SK-N-SH (cell line): Measurements from ENCODE around the gene AGBL3. TPM values are rescaled to one million over a fixed set of nuclear protein-coding genes. Genes with fewer than 3 reads are reported as not detected.

Source experiments
- CTCF ChIA-PET: fragments of 300-600, 350-600 bp; formaldehyde crosslinking; extraction: SDS; loops from one replicate; lab custom pipeline; 2021; lab: Yijun Ruan, JAX
- POLR2A ChIA-PET: fragments of 350-600 bp; sonication (Branson Sonifier 250); formaldehyde crosslinking; extraction: SDS; loops from one replicate; lab custom pipeline; 2020; ENCODE audit warnings: antibody characterized with exemption, inconsistent platforms; lab: Yijun Ruan, JAX
- DNase-seq: peaks from one replicate; pipeline ENCODE4 v3.0.0; 2012
- H2AFZ ChIP-seq: fragments of 200-600 bp; sonication (generic); 2 replicates; pipeline ENCODE4 v1.8.1; 2016; ENCODE audit warnings: antibody characterized with exemption, mild to moderate bottlenecking, low read depth
- H3F3A ChIP-seq: fragments of 200-600 bp; sonication (generic); replicated peaks from 2 replicates; pipeline ENCODE3; 2016; ENCODE audit warnings: antibody characterized with exemption, mild to moderate bottlenecking; ENCODE audit not compliant: insufficient read depth
- H3K27ac ChIP-seq, 2 experiments: fragments of 200-500 bp in 1 of 2; fragments of 200-600 bp in 1 of 2; sonication (Bioruptor generic) in 1 of 2; sonication (generic), shearing (Covaris generic) in 1 of 2; 2 replicates each; pipeline versions ENCODE4 v1.5.1 to v1.6.1; 2014 to 2016; ENCODE audit warnings: low read depth in 2 of 2, inconsistent platforms in 1 of 2, low read length in 1 of 2, mild to moderate bottlenecking in 1 of 2, mixed read lengths in 1 of 2
- H3K27me3 ChIP-seq: fragments of 200-600 bp; sonication (generic), shearing (Covaris generic); 2 replicates; pipeline ENCODE4 v1.6.1; 2016; ENCODE audit warnings: mixed run types; ENCODE audit not compliant: insufficient read depth
- H3K36me3 ChIP-seq, 2 experiments: fragments of 200-500 bp in 1 of 2; fragments of 200-600 bp in 1 of 2; sonication (Bioruptor generic) in 1 of 2; sonication (generic) in 1 of 2; replicated peaks in 1 of 2; 2 replicates each; pipeline versions ENCODE3 to v1.5.1; 2014 to 2016; ENCODE audit warnings: low read length in 1 of 2, mild to moderate bottlenecking in 1 of 2; ENCODE audit not compliant: insufficient read depth in 2 of 2, control insufficient read depth in 1 of 2
- H3K4me1 ChIP-seq, 2 experiments: fragments of 200-500 bp in 1 of 2; fragments of 200-600 bp in 1 of 2; sonication (Bioruptor generic) in 1 of 2; sonication (generic), shearing (Covaris generic) in 1 of 2; 2 replicates each; pipeline versions ENCODE4 v1.5.1 to v1.6.1; 2014 to 2016; ENCODE audit warnings: low read depth in 1 of 2, low read length in 1 of 2, mixed run types in 1 of 2; ENCODE audit not compliant: insufficient read depth in 2 of 2, control insufficient read depth in 1 of 2
- H3K4me2 ChIP-seq: fragments of 200-600 bp; sonication (generic), shearing (Covaris generic); 2 replicates; pipeline ENCODE4 v1.6.1; 2017; ENCODE audit warnings: mixed run types
- H3K4me3 ChIP-seq, 2 experiments: fragments of 200-500 bp in 1 of 2; fragments of 200-600 bp in 1 of 2; sonication (Bioruptor generic) in 1 of 2; sonication (generic), shearing (Covaris generic) in 1 of 2; 2 replicates each; pipeline versions ENCODE4 v1.5.1 to v1.8.1; 2014 to 2016; ENCODE audit warnings: low read depth in 2 of 2, inconsistent platforms in 1 of 2, low read length in 1 of 2, mild to moderate bottlenecking in 1 of 2, mixed read lengths in 1 of 2, moderate library complexity in 1 of 2
- H3K79me2 ChIP-seq: fragments of 200-600 bp; sonication (generic); 2 replicates; pipeline ENCODE4 v1.8.1; 2017; ENCODE audit warnings: mild to moderate bottlenecking; ENCODE audit not compliant: insufficient read depth
- H3K9ac ChIP-seq: fragments of 200-600 bp; sonication (generic); 2 replicates; pipeline ENCODE4 v1.6.1; 2017; ENCODE audit warnings: mixed run types
- H3K9me2 ChIP-seq: fragments of 200-600 bp; sonication (generic); 2 replicates; pipeline ENCODE4 v1.6.1; 2017; ENCODE audit warnings: mixed run types
- H3K9me3 ChIP-seq: fragments of 200-600 bp; sonication (generic); 2 replicates; pipeline ENCODE4 v1.6.1; 2017; ENCODE audit warnings: mixed run types, mild to moderate bottlenecking, moderate library complexity
- H4K20me1 ChIP-seq: fragments of 200-600 bp; sonication (generic); 2 replicates; pipeline ENCODE4 v1.6.1; 2017; ENCODE audit warnings: mild to moderate bottlenecking, mixed run types; ENCODE audit not compliant: insufficient read depth
- CHD2 ChIP-seq: fragments of 150-350 bp; IDR thresholded peaks from 2 replicates; pipeline ENCODE4 v1.6.1; 2018; ENCODE audit warnings: low read length; ENCODE audit not compliant: partially characterized antibody
- ELF1 ChIP-seq: IDR thresholded peaks from 2 replicates; pipeline ENCODE4 v1.4.0; 2012
- EP300 ChIP-seq, 2 experiments: IDR thresholded peaks; 2 replicates each; pipeline versions ENCODE4 v1.4.0 to v1.6.1; 2012; ENCODE audit warnings: borderline replicate concordance in 1 of 2, low read depth in 1 of 2, low read length in 1 of 2
- EZH2phosphoT487 ChIP-seq: fragments of 200-600 bp; sonication (generic); IDR thresholded peaks from 2 replicates; pipeline ENCODE4 v1.6.1; 2017; ENCODE audit warnings: low read depth, mixed run types, mild to moderate bottlenecking, antibody characterized with exemption, moderate library complexity, borderline replicate concordance
- FOSL2 ChIP-seq: IDR thresholded peaks from 2 replicates; pipeline ENCODE4 v1.4.0; 2012; ENCODE audit warnings: low read depth, mild to moderate bottlenecking, moderate library complexity, borderline replicate concordance
- FOXM1 ChIP-seq: IDR thresholded peaks from 2 replicates; pipeline ENCODE4 v1.4.0; 2012; ENCODE audit warnings: low read depth, mild to moderate bottlenecking
- GATA2 ChIP-seq: sonication (generic); formaldehyde crosslinking; IDR thresholded peaks from 2 replicates; pipeline ENCODE4 v1.5.0; 2020; ENCODE audit warnings: mild to moderate bottlenecking, missing genetic modification reagents
- JUND ChIP-seq: IDR thresholded peaks from 2 replicates; pipeline ENCODE4 v1.4.0; 2012
- MXI1 ChIP-seq: IDR thresholded peaks from 2 replicates; pipeline ENCODE4 v1.6.1; 2012; ENCODE audit warnings: mild to moderate bottlenecking, low read depth, low read length, improper control_type of control experiment
- NFIC ChIP-seq: IDR thresholded peaks from 2 replicates; pipeline ENCODE4 v1.4.0; 2012; ENCODE audit warnings: borderline replicate concordance
- POLR2AphosphoS5 ChIP-seq: IDR thresholded peaks from 2 replicates; pipeline ENCODE4 v1.6.1; 2012; ENCODE audit warnings: low read depth, low read length
- RAD21 ChIP-seq: IDR thresholded peaks from 2 replicates; pipeline ENCODE4 v1.6.1; 2012; ENCODE audit warnings: mild to moderate bottlenecking, low read length
- RCOR1 ChIP-seq: fragments of 150-350 bp; IDR thresholded peaks from 2 replicates; pipeline ENCODE4 v1.6.1; 2017; ENCODE audit warnings: antibody characterized with exemption, low read length
- RFX5 ChIP-seq: IDR thresholded peaks from 2 replicates; pipeline ENCODE4 v1.6.1; 2012; ENCODE audit warnings: mild to moderate bottlenecking, improper control_type of control experiment, low read length
- SIN3A ChIP-seq: IDR thresholded peaks from 2 replicates; pipeline ENCODE4 v1.6.1; 2012; ENCODE audit warnings: low read depth, mild to moderate bottlenecking, low read length, moderate library complexity, borderline replicate concordance
- TCF12 ChIP-seq: IDR thresholded peaks from 2 replicates; pipeline ENCODE4 v1.4.0; 2012
- YY1 ChIP-seq: IDR thresholded peaks from 2 replicates; pipeline ENCODE4 v1.4.0; 2012; ENCODE audit warnings: low read depth, mild to moderate bottlenecking
- WGBS: methylation state at CpG from one replicate; pipeline ENCODE4 v1.1.6; 2017; ENCODE audit warnings: low lambda C conversion rate; 5-methylcytosine and 5-hydroxymethylcytosine counted together
- polyA plus RNA-seq, 3 experiments: library from polyadenylated mRNA; depleted of rRNA; stranded (reverse); fragments of >200 nt; gene quantifications; 2 replicates each; pipeline ENCODE4 v1.2.3, GENCODE V29; 2012
- TF ChIP-seq, protein P1 (sequence below): IDR thresholded peaks from 2 replicates; pipeline ENCODE4 v1.6.1; 2012; ENCODE audit warnings: mild to moderate bottlenecking, low read depth, low read length, moderate library complexity

AGBL3 gene
- polyA plus RNA-seq, 1 of the 3 experiments (the other 2 are of a cell fraction) = 0.35 TPM

DNA sequence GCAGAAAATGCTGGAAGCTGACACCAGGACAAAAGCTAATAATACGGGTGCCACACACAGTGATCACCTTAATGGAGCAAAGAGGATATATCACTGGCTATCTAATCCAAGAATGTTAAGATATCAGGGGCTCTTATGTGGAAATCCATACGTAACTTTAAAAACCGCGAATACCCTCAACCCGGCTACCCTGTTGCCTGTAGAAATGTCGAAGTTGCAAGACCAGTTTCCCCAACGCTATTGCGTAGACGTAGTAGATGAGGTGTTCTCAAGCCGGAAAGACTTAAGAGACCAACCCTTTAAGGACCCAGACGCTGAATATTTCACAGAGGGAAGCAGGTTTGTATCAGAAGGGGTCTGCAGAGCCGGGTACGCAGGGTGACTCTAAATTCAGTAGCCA lies 192.1 kb downstream of the AGBL3 start:
- no peak overlapping the region for H3K4me2 ChIP-seq
- H2AFZ ChIP-seq = no peak overlapping the region
- H3K27ac ChIP-seq = no peak overlapping the region
- H3K9me3 ChIP-seq = peaks cover 28% of the 10 kb centered on the region
- no peak overlapping the region for H3K9ac ChIP-seq
- H3F3A ChIP-seq = no peaks in the 10 kb centered on the region
- H4K20me1 ChIP-seq = no peaks in the 10 kb centered on the region
- H3K79me2 ChIP-seq = no peaks in the 10 kb centered on the region
- TF ChIP-seq EP300 (IDR thresholded peaks at IDR 0.05; ENCODE audit: borderline replicate concordance in 1 of 2, low read depth in 1 of 2, low read length in 1 of 2) (no peak), TCF12 (no peak), GATA2 (CRISPR knock-in tag) (no peak), JUND (no peak), MXI1 (no peak), RAD21 (no peak), FOXM1 (no peak), SIN3A (no peak), RCOR1 (no peak), CHD2 (no peak)
- H3K9me2 ChIP-seq = no peaks in the 10 kb centered on the region
- H3K4me3 ChIP-seq = no peak overlapping the region
- WGBS = 84% methylated on average over 13 of the region's 13 CpGs
- H3K36me3 ChIP-seq = peaks cover 0 to 8% of the 10 kb centered on the region in 2 experiments
- H3K4me1 ChIP-seq = no peaks in the 10 kb centered on the region
- ChIA-PET POLR2A (no interaction called here), CTCF (interaction anchor here (6.1 kb wide), 1 partner anchor 8 kb away, joined by 36 read pairs; the partner anchor contains the start of gene CYREN)
- H3K27me3 ChIP-seq = no peaks in the 10 kb centered on the region
- no peak for DNase-seq

DNA sequence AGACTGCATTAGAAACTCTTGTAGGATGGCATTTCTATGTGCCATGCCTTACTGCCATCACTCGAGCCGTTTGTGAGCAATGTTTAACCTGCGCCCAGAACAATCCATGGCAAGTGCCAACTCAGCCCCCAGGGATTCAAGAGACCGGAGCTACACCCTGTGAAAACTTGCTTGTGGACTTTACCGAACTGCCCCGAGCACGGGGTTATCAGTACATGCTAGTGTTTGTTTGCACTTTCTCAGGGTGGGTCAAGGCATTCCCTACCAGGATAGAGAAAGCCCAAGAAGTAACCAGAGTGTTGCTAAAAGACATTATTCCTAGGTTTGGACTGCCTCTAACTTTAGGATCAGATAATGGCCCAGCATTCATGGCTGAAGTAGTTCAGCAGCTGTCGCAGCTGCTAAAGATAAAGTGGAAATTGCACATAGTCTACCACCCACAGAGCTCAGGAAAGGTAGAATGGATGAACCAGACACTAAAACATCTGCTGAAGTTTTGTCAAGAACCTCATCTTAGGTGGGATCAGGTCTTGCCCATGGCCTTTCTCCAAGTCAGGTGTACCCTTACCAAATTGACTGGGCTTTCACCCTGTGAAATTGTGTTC lies 193.1 kb downstream of the AGBL3 start:
- H3K27me3 ChIP-seq = no peaks in the 10 kb centered on the region
- no peak overlapping the region for H2AFZ ChIP-seq
- no peaks in the 10 kb centered on the region for H3F3A ChIP-seq
- H3K4me3 ChIP-seq = no peak overlapping the region
- no peak overlapping the region for H3K4me2 ChIP-seq
- 73% methylated on average over 8 of the region's 8 CpGs for WGBS
- H3K27ac ChIP-seq = no peak overlapping the region
- H3K9ac ChIP-seq = no peak overlapping the region
- TF ChIP-seq, protein P1, sequence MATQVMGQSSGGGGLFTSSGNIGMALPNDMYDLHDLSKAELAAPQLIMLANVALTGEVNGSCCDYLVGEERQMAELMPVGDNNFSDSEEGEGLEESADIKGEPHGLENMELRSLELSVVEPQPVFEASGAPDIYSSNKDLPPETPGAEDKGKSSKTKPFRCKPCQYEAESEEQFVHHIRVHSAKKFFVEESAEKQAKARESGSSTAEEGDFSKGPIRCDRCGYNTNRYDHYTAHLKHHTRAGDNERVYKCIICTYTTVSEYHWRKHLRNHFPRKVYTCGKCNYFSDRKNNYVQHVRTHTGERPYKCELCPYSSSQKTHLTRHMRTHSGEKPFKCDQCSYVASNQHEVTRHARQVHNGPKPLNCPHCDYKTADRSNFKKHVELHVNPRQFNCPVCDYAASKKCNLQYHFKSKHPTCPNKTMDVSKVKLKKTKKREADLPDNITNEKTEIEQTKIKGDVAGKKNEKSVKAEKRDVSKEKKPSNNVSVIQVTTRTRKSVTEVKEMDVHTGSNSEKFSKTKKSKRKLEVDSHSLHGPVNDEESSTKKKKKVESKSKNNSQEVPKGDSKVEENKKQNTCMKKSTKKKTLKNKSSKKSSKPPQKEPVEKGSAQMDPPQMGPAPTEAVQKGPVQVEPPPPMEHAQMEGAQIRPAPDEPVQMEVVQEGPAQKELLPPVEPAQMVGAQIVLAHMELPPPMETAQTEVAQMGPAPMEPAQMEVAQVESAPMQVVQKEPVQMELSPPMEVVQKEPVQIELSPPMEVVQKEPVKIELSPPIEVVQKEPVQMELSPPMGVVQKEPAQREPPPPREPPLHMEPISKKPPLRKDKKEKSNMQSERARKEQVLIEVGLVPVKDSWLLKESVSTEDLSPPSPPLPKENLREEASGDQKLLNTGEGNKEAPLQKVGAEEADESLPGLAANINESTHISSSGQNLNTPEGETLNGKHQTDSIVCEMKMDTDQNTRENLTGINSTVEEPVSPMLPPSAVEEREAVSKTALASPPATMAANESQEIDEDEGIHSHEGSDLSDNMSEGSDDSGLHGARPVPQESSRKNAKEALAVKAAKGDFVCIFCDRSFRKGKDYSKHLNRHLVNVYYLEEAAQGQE = no peak
- TF ChIP-seq EZH2phosphoT487 = no peak
- no peak for TF ChIP-seq CHD2
- TF ChIP-seq RFX5 = no peak
- TF ChIP-seq ELF1 = no peak
- TF ChIP-seq POLR2AphosphoS5 = no peak
- no peak for TF ChIP-seq YY1
- no peak for TF ChIP-seq FOSL2
- TF ChIP-seq NFIC = no peak
- no peak for TF ChIP-seq SIN3A
- POLR2A ChIA-PET = interaction anchor here (0.5 to 1.4 kb wide), 2 partner anchors 32 to 95 kb away, joined by 3 read pairs; partner anchors contain the start of gene WDR91
- no peaks in the 10 kb centered on the region for H4K20me1 ChIP-seq
- H3K4me1 ChIP-seq = no peaks in the 10 kb centered on the region
- H3K9me2 ChIP-seq = no peaks in the 10 kb centered on the region
- H3K36me3 ChIP-seq = peaks cover 8 to 11% of the 10 kb centered on the region in 2 experiments
- no peaks in the 10 kb centered on the region for H3K79me2 ChIP-seq
- DNase-seq = no peak
- peaks cover 28% of the 10 kb centered on the region for H3K9me3 ChIP-seq
- CTCF ChIA-PET = interaction anchor here (1.6 to 6.1 kb wide), 2 partner anchors 9 to 23 kb away, joined by 7 to 36 read pairs; partner anchors contain the start of gene CYREN
